ENCODE results near the gene INSYN2B.

GRCh38 chr5:169944115-169944514 is 36.2 kb downstream of the INSYN2B start:
- TF ChIP-seq POLR2A (IDR thresholded peaks at IDR 0.05) (no peak), CTCF (IDR thresholded peaks at IDR 0.05) (no peak), EP300 (IDR thresholded peaks at IDR 0.05) (no peak)

Measured in ovary (tissue), 3 donors.